GM10266 (cell line): ENCODE measurements around the gene TMEM98.

Experiments
- DNase-seq: peaks from one replicate; pipeline ENCODE4 v3.0.0; 2012; ENCODE audit errors: extremely low spot score
- CTCF ChIP-seq: IDR thresholded peaks from 2 replicates; pipeline ENCODE4 v1.5.1; 2012; ENCODE audit warnings: mild to moderate bottlenecking, low read depth; ENCODE audit not compliant: control insufficient read depth, insufficient read depth; ENCODE audit errors: missing control alignments

Gene TMEM98

GRCh38 chr17:32909787-32910369, 18.1 kb upstream of the TMEM98 start:
- peak; percentile 76 for DNase-seq
- TF ChIP-seq CTCF: peak; percentile 78

DNA sequence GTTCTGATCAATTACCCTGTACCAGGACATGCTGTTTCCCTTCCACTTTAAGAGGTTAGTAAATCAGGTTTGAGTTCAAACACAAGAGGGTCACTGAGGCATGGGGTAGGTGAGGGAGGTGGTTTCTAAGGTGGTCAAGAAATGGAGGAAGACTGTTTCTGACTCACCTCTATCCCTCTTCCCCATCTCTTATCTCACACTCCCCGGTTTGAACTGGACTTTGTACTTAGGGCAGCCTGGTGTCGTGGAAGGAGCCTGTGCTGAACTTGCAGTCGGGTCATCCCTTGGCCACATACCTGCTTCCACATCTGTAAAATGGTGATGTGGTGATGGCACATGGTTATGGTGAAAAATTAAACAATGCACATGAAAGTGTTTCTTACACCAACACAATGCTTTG, 17.2 kb upstream of the TMEM98 start:
- DNase-seq: no peak

DNA sequence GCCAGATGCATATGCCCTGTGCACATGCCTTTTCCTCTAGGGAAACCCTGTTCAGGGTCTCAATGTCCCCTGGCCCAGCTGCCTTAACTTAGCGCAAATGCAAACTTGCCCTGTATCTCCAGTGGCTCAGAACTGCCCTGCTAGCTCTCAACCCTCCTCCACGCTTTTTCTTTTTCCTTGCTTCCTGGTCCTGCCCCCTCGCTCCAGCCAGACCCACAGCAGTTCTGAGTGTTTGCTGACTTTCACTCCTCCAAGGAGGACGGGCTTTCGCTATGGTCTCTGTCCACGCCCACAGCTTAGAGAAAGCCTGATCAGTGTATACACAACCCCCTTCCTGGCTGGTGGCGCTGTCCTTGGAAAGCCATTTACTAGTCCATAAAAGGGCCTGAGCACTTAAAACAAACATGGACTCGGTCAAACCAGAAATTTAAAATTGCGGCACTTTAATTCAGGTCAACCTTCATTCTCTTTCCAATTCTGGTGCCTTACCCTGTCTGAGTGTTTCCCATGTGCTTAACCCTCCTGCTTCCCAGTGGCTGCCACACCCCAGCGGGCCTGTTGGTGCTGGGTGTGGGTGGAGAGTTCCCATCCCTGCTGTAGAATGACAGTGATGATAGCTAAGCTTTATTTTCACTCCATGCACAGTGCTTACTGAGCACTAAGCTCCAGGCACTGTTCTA, 15.6 kb upstream of the TMEM98 start:
- no peak for DNase-seq
- TF ChIP-seq CTCF: no peak

More for the DNA sequence above, 17.2 kb upstream of the TMEM98 start:
- TF ChIP-seq CTCF: no peak

DNA sequence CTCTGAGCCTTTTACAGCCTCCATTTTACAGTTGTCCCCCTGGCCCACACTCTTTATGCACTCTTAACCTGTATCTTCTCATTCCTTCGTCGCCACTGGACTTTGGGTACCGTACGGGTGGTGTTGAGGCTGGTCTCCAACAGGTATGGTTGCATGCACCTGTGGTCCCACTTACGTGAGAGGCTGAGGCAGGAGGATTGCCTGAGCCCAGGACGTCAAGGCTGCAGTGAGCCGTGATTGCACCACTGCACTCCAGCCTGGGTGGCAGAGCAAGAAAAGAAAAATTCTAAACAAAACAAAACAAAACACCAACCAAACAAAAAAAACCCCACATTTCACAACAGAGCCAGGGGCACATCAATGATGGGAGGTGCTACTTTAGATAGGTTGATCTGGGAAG, 14.4 kb upstream of the TMEM98 start:
- no peak for DNase-seq
- no peak for TF ChIP-seq CTCF

DNA sequence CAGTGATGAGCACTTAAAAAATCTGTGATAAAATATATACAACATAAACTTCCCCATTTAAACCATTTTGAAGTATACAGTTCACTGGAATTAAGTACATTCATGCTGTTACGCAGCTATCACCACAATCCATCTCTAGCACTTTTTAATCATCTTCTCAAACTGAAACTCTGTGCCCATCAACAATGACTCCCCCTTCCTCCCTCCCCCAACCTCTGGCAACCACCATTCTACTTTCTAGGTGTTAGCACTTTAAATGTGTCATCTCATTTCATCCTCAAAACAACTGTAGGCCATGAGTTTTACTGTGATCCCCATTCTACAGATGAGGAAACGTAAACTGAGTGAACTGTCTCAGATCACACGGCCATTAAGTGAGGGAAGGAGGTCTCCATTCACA, 13.8 kb upstream of the TMEM98 start:
- no peak for TF ChIP-seq CTCF
- no peak for DNase-seq

GRCh38 chr17:32915245-32915644, 12.7 kb upstream of the TMEM98 start:
- no peak for DNase-seq
- no peak for TF ChIP-seq CTCF

GRCh38 chr17:32916134-32916533, 11.8 kb upstream of the TMEM98 start:
- TF ChIP-seq CTCF: no peak
- DNase-seq: no peak
